ENCODE measurements around the gene NXNL2.

- TF ChIP-seq YY1 (IDR thresholded peaks at IDR 0.05; ENCODE audit: insufficient read depth, insufficient read length), result no peak
- no peak for TF ChIP-seq ZNF274 (IDR thresholded peaks at IDR 0.05; ENCODE audit: low read depth, low read length)
Observed at GRCh38 chr9:88521308-88521707, 13.7 kb upstream of the NXNL2 start.
